Stomach smooth muscle (tissue), 2 donors: ENCODE results near the gene RNU6-7.

Source experiments
- H3K27ac ChIP-seq: one replicate; pipeline ENCODE4 v1.7.0; 2013; ENCODE audit warnings: mild to moderate bottlenecking, low read length, inconsistent platforms
- H3K27me3 ChIP-seq, 2 donors: one replicate each; pipeline ENCODE4 v1.7.0; 2013; ENCODE audit warnings: low read length in 2 of 2; ENCODE audit not compliant: insufficient read depth in 2 of 2, control insufficient read depth in 1 of 2
- H3K36me3 ChIP-seq, 2 donors: one replicate each; pipeline ENCODE4 v1.7.0; 2013; ENCODE audit warnings: low read length in 2 of 2; ENCODE audit not compliant: control insufficient read depth in 2 of 2, insufficient read depth in 2 of 2
- H3K4me1 ChIP-seq: one replicate; pipeline ENCODE4 v1.7.0; 2013; ENCODE audit warnings: low read length; ENCODE audit not compliant: control insufficient read depth, insufficient read depth
- H3K4me3 ChIP-seq, 2 donors: one replicate each; pipeline ENCODE4 v1.7.0; 2013; ENCODE audit warnings: low read length in 2 of 2
- H3K9ac ChIP-seq, 2 donors: one replicate each; pipeline ENCODE4 v1.7.0; 2013; ENCODE audit warnings: low read length in 2 of 2, mild to moderate bottlenecking in 1 of 2
- H3K9me3 ChIP-seq, 2 donors: one replicate each; pipeline ENCODE4 v1.7.0; 2013; ENCODE audit warnings: low read length in 2 of 2; ENCODE audit not compliant: control insufficient read depth in 2 of 2
- donor health status: healthy.
- donor health status: Pancreatic carcinoma.

Gene RNU6-7

DNA sequence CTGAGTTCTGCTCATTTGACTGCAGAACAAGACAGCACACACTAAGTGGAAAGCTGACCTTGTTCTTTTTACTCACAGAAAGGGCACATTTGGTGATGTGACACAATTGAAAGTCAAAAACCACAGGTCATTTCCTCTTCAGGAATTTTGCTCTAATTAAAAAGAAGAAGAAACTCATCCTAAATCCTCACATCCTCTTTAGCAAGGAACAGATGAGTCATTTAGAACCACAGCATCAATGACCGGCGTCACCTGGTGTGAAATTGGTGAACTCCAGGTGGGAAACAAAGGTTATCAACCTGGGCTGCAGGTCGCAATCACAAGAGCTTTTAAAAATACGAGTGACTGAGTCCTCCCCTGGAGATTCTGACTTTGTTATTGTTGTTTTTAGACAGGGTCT is 4.1 kb downstream of the RNU6-7 start:
- H3K27me3 ChIP-seq, result no peaks in the 10 kb centered on the region
- no peak overlapping the region for H3K27ac ChIP-seq
- no peaks in the 10 kb centered on the region for H3K9me3 ChIP-seq
- peak overlapping the region in 1 of 2 donors; percentile 14 for H3K9ac ChIP-seq
- H3K36me3 ChIP-seq, result no peaks in the 10 kb centered on the region
- H3K4me3 ChIP-seq, result no peak overlapping the region
- H3K4me1 ChIP-seq, result peaks cover 10% of the 10 kb centered on the region

DNA sequence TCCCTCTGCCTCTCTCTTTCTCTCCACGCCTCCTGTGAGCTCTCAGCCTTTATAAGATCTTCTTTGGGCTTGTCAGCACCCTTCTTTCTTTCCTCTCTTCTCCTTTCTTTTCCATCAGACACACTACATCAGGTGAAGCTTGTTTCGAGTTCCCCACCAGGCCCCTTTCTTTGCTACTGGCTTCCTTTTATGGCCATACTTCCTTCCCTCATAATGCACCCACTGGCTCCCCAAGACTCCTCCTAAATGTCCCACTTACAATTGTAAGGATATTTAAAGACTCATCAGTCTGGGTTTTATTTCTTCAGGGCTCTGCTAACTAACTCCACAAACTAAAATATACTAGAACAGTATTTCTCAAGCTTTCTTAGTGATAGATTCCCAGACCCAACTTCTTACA is 4.7 kb downstream of the RNU6-7 start:
- Histone ChIP-seq H3K4me1 (peaks cover 10% of the 10 kb centered on the region), H3K4me3 (no peak overlapping the region), H3K9me3 (no peaks in the 10 kb centered on the region), H3K27me3 (no peaks in the 10 kb centered on the region), H3K27ac (no peak overlapping the region), H3K9ac (peak overlapping the region in 1 of 2 donors; percentile 14), H3K36me3 (no peaks in the 10 kb centered on the region)

DNA sequence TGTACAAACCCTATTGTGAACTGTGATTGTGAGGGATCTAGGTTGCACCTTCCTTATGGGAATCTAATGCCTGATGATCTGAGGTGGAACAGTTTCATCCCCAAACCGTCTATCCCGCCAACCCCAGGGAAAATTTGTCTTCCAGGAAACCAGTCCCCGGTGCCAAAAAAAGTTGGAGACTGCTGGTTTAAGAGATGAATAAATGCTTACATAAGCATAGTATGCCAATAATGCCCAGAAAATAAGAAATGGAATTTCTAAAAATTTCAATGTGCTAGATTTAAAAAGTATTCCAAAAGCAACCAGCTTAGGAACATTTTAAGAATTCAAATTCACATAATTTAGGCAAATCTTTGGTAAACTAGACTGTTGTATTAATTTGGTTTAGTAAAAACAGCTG is 6.6 kb downstream of the RNU6-7 start:
- H3K36me3 ChIP-seq, result no peaks in the 10 kb centered on the region
- H3K9ac ChIP-seq, result no peak overlapping the region
- no peaks in the 10 kb centered on the region for H3K4me1 ChIP-seq
- H3K27ac ChIP-seq, result no peak overlapping the region
- H3K4me3 ChIP-seq, result no peak overlapping the region
- H3K27me3 ChIP-seq, result no peaks in the 10 kb centered on the region
- H3K9me3 ChIP-seq, result no peaks in the 10 kb centered on the region

DNA sequence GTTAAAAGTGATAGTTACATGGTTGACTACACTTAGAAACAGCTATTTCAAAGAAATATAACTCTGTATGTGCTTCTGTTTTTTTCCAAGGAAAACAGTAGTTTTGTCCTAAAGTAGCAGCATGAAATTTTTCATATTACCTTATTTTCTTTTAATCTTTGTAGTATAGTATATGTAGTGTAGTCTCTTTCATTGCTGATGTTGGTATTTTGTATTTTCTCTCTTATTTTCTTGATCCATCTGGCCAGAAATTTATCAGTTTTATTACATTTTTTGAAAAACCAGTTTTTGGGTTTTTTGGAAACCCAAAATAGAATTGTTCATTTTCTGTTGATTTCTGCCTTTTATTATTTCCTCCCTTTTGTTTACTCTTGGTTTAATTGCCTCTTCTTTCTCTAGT is 7.6 kb downstream of the RNU6-7 start:
- Histone ChIP-seq H3K4me1 (no peaks in the 10 kb centered on the region), H3K4me3 (no peak overlapping the region), H3K36me3 (no peaks in the 10 kb centered on the region), H3K9ac (no peak overlapping the region), H3K9me3 (no peaks in the 10 kb centered on the region), H3K27ac (no peak overlapping the region), H3K27me3 (no peaks in the 10 kb centered on the region)

DNA sequence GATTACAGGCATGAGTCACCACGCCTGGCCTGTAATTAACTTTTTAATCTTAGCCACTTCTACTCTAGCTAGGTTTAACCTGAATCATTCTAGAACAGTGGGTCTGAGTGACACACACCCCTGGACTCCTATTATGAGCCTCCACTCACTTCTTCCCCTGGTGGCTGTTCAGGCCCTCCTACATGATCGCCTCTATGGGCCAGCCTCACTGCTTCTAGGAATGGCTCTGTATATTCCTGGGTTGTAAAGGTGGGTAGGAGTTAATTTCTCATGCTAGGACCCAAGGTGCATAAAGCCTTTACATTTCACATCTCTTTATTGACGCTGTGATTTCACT is 9.2 kb downstream of the RNU6-7 start:
- Histone ChIP-seq H3K36me3 (no peaks in the 10 kb centered on the region), H3K9me3 (no peaks in the 10 kb centered on the region), H3K4me3 (no peak overlapping the region), H3K27ac (no peak overlapping the region), H3K4me1 (no peaks in the 10 kb centered on the region), H3K27me3 (no peaks in the 10 kb centered on the region), H3K9ac (no peak overlapping the region)

DNA sequence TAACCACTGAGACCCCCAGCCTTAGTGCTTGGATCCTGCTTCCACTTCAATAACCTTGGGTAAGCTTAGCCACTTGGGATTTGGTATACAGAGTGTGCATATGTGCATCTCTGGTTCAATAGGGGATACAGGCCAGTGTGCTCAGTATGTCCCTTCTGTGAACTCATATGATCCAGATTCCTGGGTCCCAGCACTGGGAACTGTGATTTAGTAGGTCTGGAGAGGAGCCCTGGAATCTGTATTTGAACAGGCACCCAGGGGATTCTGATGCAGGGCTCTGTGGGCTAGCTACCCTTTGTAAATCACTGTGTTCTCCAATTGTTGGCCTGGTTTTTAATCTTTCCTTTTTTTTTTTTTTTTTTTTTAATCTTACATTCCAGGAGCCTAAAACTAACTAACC is 11.0 kb downstream of the RNU6-7 start:
- no peak overlapping the region for H3K4me3 ChIP-seq
- H3K27ac ChIP-seq, result no peak overlapping the region
- H3K9me3 ChIP-seq, result no peaks in the 10 kb centered on the region
- H3K36me3 ChIP-seq, result no peaks in the 10 kb centered on the region
- no peak overlapping the region for H3K9ac ChIP-seq
- H3K4me1 ChIP-seq, result no peaks in the 10 kb centered on the region
- H3K27me3 ChIP-seq, result no peaks in the 10 kb centered on the region

DNA sequence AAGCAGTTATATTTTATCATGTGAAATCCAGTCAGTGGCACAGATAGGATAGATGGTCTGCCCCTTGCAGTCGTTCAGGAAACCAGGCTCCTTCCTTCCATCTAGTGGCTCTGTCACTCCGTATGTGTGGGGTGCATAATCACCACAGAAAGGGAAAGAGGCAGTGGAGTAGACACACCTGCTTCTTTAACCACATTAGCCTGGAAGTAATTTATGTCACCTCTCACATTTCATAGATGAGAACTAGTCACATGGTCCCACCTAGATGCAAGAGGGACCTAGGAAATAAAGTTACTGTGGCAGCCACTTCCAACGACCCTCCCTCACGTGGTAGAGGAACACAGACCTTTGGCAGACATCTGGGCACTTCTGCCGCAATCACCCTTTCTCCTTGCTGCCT is 15.5 kb downstream of the RNU6-7 start:
- no peaks in the 10 kb centered on the region for H3K4me1 ChIP-seq
- H3K9me3 ChIP-seq, result no peaks in the 10 kb centered on the region
- no peak overlapping the region for H3K9ac ChIP-seq
- no peaks in the 10 kb centered on the region for H3K36me3 ChIP-seq
- no peaks in the 10 kb centered on the region for H3K27me3 ChIP-seq
- no peak overlapping the region for H3K27ac ChIP-seq
- H3K4me3 ChIP-seq, result no peak overlapping the region

DNA sequence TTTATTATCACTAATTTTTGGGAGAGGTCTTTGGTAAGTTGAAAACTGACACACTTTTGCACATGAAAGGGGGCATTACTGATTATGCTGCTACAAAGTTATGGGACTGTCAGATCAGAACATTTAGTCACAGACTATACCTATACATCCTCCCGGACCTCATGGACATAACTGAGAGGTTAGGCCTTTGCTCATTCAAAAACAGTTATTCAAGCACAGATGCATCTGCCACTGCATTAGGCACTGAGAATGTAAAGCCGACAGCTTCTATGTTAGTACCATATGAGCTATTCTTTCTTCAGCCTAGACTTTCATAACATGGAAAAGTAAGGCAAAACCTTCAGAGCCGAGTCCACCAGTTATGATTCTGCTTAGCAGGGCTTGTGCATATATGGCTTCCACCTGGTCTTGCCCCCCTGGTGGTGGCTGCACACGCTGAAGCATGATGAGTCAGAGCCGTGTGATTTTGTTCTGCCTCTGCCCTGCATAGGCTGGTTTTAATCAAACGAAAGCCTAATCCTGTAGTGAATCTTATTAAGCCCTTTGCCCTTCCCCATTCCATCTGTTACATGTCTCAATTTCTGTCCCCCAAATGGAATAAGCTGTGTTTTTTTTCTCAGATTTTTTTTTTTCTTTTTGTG is 23.0 kb downstream of the RNU6-7 start:
- H3K36me3 ChIP-seq, result no peaks in the 10 kb centered on the region
- H3K4me3 ChIP-seq, result peak overlapping the region in 1 of 2 donors; percentile 10
- peak overlapping the region in 1 of 2 donors; percentile 34 for H3K9ac ChIP-seq
- no peaks in the 10 kb centered on the region for H3K9me3 ChIP-seq
- no peaks in the 10 kb centered on the region for H3K27me3 ChIP-seq
- H3K4me1 ChIP-seq, result peaks cover 3% of the 10 kb centered on the region
- peak overlapping the region; percentile 60 for H3K27ac ChIP-seq

DNA sequence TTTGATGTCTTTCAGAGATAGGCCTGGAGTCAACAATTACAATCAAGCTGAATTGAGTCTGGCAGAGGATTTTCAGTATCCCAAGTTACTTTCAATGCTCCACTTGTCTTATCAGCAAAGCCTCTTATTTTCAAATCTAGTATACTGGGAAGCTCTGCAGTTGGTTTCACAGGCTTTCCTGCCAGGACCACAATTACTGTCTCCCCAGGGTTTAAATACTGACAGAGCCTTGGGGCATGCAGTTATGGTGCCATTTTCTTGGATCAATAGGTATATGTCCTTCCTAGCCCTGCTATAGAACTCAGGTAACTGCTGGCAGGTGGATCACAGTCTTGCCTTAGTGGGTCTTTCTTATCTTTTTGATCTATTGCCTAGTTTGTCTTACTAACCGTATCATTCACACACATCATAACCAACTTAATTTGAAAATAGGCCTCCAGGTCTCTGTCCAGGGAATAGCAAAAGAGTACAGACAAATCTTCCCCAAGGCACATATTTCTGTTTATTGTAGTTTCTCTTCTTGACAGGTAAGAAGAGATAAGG is 23.6 kb downstream of the RNU6-7 start:
- Histone ChIP-seq H3K36me3 (no peaks in the 10 kb centered on the region), H3K4me3 (no peak overlapping the region), H3K4me1 (peaks cover 7% of the 10 kb centered on the region), H3K27me3 (no peaks in the 10 kb centered on the region), H3K9me3 (no peaks in the 10 kb centered on the region), H3K9ac (peak overlapping the region in 1 of 2 donors; percentile 34), H3K27ac (peak overlapping the region; percentile 60)

DNA sequence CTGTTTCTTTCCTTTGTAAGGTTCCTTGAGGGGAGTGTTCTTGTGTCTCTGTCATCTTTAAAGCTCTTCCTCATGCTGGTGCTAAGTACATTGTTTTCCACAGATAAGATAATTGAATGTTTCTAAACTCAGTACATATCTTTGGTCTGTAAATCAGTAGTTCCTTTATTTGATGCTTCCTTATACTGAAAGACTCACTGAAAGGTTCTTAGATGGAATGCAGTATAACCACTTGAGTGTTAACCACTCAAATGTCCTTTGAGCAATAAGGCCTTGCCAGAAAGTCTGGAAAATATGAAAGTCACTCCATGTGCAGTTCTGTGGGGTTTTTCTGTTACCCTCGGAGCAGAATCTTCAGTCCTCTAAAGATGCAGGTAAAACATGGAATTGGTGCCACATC is 24.2 kb downstream of the RNU6-7 start:
- peaks cover 7% of the 10 kb centered on the region for H3K4me1 ChIP-seq
- no peak overlapping the region for H3K27ac ChIP-seq
- no peaks in the 10 kb centered on the region for H3K9me3 ChIP-seq
- no peak overlapping the region for H3K9ac ChIP-seq
- H3K4me3 ChIP-seq, result no peak overlapping the region
- H3K27me3 ChIP-seq, result no peaks in the 10 kb centered on the region
- H3K36me3 ChIP-seq, result no peaks in the 10 kb centered on the region

DNA sequence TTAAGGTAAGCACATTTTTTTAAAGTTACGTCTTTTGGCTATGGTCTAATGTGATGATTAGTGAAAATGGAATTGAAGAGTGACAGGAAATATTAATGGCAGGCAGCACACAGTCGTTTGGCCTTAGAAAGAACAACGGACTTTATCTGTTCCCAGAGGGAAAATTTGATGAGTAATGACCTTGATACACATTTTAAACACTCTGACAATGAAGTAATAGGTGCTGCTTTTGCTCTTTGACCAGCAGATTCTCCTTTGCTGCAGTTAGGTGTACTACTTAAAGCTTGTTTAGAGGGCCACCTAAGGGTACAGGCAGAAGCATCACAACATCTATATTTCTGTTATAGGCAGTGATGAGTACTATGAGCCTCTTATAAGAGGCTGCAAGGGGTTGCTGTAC is 28.3 kb downstream of the RNU6-7 start:
- no peaks in the 10 kb centered on the region for H3K9me3 ChIP-seq
- H3K27me3 ChIP-seq, result no peaks in the 10 kb centered on the region
- no peak overlapping the region for H3K4me3 ChIP-seq
- peak overlapping the region; percentile 24 for H3K27ac ChIP-seq
- peaks cover 7% of the 10 kb centered on the region for H3K4me1 ChIP-seq
- H3K36me3 ChIP-seq, result no peaks in the 10 kb centered on the region
- H3K9ac ChIP-seq, result no peak overlapping the region
